CD4-positive, alpha-beta T cell treated with Interleukin-10 for 1 hour (primary cell): ENCODE results near the gene ARHGAP42.

Source experiments
- DNase-seq: peaks from one replicate; pipeline ENCODE4 v3.0.0-alpha.2; 2020

The ARHGAP42 gene

DNA sequence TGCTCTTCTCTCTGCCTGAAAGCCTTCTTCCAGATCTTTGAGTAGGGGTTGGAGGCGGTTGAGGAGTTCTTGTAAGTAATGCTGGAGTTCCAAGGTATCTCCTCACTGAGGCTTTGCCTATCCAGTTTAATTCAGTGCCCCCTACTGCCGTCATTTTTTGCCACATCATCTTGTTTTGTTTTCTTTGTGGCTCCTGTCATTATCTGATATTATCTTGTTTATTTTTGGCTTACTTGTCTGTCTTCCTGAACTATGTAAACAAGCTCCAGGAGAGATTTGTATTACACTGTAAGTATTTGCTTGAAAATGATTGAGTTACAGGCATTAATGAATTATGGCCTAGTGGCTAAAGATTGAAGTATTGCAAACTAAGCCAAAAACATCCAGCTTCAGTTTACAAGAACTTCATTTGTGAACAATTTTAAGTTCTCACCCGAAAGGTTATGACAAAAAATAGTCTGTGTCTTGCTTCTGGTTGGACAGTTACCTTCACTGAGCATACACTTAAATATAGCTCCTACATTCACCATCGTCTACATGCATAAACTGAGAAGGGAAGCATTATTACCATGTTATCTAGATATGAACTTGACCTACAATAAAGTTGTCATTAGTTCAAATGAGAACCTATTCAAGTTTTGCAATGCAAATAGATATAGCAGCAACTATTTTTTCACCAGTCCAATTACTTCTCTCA lies 154.8 kb downstream of the ARHGAP42 start:
- no peak for DNase-seq

DNA sequence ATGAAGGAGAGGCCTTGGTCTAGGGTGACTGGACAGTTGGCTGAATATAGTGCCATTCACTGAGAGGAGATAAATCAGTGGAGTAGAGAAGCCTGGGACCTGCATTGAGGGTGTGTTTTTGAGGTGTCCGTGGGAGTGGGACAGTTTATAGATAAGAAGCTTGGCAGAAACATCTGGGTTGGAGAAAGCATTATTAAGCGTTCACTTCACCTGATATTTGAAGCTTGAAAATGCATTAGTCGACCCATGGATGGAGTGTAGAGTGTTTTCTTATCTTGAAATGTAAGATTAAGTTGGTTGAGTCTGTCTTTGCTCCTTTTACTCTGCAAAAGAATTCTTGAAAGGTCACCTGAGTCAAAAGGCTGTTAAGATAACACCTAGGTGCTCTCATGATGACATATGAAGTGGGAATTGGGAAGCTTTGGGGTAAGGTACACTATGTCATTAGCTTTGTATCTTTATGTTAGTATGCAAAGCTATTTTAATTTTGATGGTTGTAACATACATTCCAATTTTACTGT lies 160.7 kb downstream of the ARHGAP42 start:
- no peak for DNase-seq

- no peak for DNase-seq
These were observed 162.2 kb downstream of the ARHGAP42 start for GRCh38 chr11:100849009-100849900.

DNA sequence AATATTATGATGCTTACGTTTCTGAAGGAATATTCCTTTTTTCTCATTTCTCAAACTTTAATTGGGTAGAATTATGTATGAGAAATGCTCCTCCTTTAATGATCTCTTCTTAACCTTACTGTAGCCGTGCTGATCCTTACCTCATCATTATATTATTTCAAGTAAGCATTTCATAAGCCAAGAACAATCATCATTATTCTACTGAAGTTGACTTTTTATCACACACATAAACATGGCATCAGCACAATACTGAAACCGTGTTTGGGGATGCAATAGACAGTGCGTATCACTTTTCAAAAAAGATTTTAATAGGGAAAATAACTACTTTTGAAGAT lies 162.8 kb downstream of the ARHGAP42 start:
- DNase-seq: no peak

DNA sequence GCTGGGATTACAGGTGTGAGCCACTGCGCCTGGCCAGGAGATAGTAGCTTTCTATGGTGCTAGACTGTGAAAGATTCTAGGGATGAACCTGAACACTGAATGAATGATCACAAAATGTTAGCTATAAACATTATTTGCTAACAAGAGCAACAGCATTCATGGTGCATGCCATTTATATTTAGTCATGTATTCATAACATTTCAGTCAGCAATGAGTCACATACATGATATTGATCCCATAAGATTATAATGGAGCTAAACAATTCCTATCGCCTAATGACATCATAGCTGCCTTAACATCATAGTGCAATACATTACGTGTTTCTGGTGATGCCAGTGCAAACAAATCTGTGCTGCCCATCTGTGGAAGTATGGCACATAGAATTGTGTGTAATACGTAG lies 164.1 kb downstream of the ARHGAP42 start:
- DNase-seq: no peak

- no peak for DNase-seq
These were observed 164.6 kb downstream of the ARHGAP42 start for GRCh38 chr11:100851584-100852152.

DNA sequence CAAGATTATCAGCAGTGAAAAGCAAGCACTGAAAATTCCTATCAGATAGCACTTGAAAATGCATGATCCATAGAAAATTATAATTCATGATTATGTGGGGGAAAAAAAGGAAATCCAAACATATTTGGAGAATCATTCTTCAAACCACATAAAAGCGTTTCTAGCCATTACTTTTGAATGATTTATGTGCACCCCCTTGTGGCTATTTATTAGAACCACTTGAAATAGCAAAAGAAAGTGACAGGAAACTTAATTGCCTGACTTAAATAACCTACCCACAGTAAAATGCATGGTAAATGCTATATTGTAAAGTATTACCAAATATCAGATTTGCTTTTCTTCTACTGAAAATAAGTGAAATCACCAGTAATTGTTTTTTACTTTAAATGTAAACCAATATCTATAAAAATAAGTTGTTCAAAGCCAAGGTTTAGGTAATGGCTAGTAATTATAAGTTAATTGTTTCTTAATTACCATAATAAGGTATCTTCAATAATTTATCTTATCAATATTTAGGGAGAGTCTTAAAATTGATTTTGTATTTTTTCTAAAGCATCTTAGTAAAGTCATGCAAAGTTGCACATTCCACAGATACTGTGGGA lies 168.5 kb downstream of the ARHGAP42 start:
- DNase-seq: no peak

DNA sequence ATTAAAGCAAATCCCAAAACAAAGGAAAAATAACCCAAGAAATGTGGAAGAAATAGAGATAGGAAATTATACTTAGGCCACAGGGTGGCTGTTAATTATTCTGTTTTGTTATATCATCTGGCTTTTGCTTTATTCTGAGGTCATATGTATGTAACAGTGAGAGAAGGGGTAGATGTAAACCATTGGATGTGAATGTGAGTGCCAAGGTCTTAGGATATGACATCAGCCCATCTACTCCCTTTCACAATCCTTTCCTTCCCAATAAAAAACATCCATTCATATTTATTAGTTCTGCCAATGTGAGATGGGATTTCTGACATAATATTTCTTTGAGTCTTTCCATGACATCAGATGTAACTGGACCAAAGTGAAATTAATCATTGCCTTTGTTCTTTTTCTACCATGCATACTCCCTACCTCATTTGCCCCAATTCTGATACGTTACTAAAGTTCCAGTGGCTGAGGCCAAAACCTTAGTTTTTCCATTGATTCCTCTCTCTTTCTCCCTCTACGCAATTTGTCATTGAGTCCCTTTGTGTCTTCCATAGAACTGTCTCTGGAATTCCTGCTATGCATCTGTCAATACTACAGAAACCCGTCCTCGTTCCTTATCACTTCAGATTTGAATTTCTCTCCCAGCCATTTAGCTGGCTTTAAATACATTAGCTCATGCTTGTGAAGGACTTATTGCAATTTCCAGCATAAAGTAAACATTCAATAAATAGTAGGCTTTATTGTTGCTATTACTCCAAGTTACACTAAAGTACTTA lies 170.3 kb downstream of the ARHGAP42 start:
- DNase-seq: no peak

- no peak for DNase-seq
These were observed 173.4 kb downstream of the ARHGAP42 start for GRCh38 chr11:100860318-100861155.

GRCh38 chr11:100861212-100861611 lies 174.1 kb downstream of the ARHGAP42 start:
- no peak for DNase-seq

- no peak for DNase-seq
These were observed 176.0 kb downstream of the ARHGAP42 start for GRCh38 chr11:100863080-100863581.

DNA sequence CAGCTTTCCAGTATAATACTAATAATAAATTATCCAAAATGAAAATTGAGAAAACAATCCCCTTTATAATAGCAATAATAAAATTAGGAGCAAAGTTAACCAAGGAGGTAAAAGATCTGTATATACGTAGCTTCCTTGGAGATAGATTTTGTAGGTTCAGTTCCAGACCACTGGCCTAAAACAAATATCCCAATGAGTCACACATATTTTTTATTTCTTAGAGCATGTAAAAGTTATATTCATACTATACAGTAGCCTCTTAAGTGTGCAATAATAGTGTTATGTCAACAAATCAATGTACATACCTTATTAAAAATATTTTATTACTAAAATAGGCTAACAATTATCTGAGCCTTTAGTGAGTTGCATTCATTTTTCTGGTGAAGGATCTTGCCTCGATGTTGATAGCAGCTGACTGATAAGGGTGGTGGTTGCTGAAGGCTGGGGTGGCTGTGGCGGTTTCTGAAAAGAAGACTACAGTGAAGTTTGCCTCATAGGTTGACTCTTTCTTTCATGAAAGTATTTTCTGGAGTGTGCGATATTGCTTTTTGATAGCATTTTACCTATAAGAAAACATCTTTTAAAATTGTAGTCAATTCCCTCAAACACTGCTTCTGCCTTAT lies 178.5 kb downstream of the ARHGAP42 start:
- DNase-seq: no peak

DNA sequence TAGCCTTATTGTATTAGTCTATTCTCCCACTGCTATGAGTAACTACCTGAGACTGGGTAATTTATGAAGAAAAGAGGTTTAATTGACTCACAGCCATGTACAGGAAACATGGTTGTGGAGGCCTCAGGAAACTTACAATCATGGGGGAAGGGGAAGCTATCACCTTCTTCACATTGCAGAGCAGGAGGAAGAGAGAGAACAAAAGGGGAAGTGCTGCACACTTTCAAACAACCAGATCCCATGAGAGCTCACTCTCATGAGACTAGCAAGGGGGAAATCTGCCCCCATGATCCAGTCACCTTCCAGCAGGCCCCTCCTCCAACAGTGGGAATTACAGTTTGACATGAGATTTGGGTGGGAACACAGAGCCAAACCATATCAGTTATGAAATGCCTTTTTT lies 179.4 kb downstream of the ARHGAP42 start:
- no peak for DNase-seq

DNA sequence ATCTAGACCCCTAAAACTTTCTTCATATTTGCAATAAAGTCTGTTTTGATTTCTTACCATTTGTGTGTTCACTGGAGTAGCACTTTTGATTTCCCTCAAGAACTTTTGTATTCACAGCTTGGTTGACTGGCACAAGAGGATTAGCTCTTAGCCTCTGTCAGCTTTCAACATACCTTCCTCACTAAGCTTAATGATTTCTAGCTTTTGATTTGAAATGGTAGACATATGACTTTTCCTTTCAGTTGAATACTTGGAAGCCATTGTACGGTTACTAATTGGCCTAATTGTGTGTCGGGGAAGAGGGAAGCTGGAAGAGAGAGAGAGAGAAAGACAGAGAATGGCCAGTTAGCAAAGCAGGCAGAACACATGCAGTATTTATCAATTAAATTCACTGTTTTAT lies 180.5 kb downstream of the ARHGAP42 start:
- DNase-seq: no peak

DNA sequence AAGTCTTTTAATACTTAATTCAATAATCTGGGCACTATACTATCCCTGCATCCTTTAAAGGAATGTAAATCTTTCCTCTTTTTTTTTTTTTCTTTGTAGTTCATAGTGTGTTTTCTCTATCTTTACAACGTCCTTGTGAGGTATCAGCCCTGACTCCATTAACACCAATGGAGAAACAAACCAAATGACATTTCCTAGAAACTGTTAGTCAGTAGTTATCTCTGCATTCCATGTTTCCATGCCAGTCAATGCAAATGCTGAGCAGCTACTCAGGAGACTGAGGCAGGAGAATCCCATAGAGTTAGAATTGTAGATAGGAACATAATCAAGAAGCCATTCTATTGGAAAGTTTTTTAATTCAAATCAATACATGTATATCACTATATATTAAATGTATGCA lies 182.2 kb downstream of the ARHGAP42 start:
- no peak for DNase-seq

DNA sequence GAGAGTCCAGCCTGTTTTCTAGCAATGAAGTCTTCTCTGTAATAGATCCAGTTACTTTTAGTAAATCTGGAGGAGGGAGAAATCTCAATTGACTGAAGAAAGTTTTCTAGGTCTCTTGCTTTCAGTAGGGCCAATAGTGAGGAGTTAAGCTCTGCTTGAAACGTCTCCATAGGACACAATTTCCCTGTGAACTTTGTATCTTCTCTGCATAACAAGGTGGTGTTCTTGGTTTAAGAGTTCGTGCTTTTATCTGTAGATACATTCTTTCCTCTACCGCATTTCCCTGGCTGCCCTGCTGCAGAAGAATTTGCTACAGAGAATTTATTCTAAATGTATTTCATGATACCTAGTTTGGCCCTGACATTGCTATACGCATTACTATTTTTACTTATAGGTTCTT lies 183.1 kb downstream of the ARHGAP42 start:
- DNase-seq: no peak

DNA sequence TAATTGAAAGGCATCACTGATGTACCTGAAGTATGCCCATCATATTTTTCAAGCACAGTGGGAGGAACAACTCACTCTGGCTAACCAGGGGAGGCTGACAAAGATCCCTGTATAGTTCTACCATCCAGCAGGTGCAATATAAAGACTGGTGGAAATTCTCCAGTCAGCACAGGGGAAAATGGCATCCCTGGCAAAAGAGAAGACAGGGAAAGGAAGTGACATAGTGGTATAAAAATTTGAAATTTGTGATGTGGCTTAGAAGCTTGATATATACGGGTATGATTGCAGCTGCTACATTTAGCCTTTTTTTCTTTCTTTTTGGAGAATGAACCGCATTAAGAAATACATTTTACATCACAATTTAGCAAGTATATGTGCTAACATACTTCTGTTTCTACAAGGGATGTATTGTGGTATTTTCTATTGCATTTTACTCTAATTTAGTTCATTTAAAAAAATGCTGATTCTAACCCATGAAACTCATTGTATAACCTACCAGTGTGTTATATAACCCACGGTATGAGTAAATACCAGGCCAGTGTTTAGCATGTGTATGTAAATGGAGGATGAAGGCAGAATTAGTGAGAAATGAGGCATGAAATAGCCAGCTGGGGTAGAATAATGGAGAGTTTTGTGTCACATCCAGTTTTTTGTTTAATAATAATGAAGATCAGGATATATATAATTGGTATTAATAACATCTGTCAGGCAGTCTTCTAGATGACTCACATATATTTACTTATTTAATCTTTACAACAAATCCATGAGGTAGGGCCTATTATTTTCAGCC lies 186.1 kb downstream of the ARHGAP42 start:
- DNase-seq: no peak

- DNase-seq: no peak
These were observed 187.1 kb downstream of the ARHGAP42 start for GRCh38 chr11:100874203-100874602.

DNA sequence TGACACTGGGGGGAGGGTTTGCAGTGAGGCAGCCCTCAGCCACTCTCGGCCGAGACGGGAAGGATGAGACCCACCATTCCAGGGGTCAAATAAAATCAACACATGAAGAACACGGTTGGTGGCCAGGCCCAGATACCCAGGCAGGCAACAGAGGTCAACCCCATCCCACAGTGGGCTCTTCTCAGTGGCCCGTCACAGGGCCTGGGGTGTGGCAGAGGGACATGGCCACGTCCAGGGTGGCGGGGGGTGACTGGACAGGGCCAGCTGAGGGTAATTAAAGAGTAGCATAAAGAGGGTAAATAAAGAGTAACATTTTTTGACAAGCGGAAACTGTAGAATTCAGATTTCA lies 188.4 kb downstream of the ARHGAP42 start:
- DNase-seq: no peak

- no peak for DNase-seq
These were observed 189.9 kb downstream of the ARHGAP42 start for GRCh38 chr11:100876815-100877520.
